Left cardiac atrium (tissue), 4 donors: Measurements from ENCODE around the gene PLEKHA3. TPM values are rescaled to one million over a fixed set of nuclear protein-coding genes. Genes with fewer than 3 reads are reported as not detected.
"Not testable (repeated sequence)": the region's sequence is repeated elsewhere in the genome, so short reads cannot be mapped to it uniquely, and the experiment has no call there.

Experiments
- ATAC-seq, 2 donors: fragments of 200-7000 bp; cut with Tn5 transposase; one replicate each; pipeline ENCODE4 v1.9.1; 2020; ENCODE audit warnings: mild to moderate bottlenecking in 2 of 2, moderate library complexity in 2 of 2
- DNase-seq: peaks from one replicate; pipeline ENCODE4 v3.0.0-alpha.2; 2020
- intact Hi-C, 2 donors: fragments of 100-400 bp; cut with DNase I; formaldehyde crosslinking; loops; one replicate each; pipeline versions ENCODE4 v1.14.1 to v1.15.1; 2022 to 2023
- total RNA-seq, 2 donors: library from RNA; stranded (reverse); fragmentation: NEBNext Ultra II Directional; extraction: Animal tissue kit (Norgen Biotek cat#: 25700); gene quantifications; one replicate each; pipeline ENCODE4 v1.2.1, GENCODE V29; 2021
- donor health status: DM: no; HTN: yes; CAD: no.
- donor health status: DM: no; HTN: yes; CAD: no; lungs with severe emphysema.
- donor health status: DM: yes; HTN: yes; CAD: no.
- donor health status: Dilated cardiomyopathy.

PLEKHA3 gene
- total RNA-seq, 2 donors from 2014 or later = 34.0 to 54.1 TPM

DNA sequence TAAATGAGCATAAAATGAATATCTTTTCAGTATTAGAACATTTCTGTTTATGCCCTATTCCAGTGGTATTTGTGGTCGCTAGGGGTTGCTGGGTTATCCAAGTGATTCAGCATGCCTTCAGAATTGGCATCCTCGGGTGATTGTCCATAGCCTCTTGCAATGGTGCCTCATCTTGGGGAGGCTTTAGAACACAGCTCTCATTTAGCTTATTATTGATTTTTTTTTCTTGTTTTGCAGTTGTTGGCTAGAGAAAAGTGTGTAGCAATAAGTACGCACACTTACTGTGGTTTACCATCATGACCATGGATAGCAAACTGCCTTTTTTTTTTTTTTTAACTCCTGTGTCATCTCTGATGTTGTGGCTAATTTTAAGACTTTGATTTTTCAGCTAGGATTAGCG, 33.6 kb downstream of the PLEKHA3 start:
- no peak for ATAC-seq
- intact Hi-C loops = no loop called here

DNA sequence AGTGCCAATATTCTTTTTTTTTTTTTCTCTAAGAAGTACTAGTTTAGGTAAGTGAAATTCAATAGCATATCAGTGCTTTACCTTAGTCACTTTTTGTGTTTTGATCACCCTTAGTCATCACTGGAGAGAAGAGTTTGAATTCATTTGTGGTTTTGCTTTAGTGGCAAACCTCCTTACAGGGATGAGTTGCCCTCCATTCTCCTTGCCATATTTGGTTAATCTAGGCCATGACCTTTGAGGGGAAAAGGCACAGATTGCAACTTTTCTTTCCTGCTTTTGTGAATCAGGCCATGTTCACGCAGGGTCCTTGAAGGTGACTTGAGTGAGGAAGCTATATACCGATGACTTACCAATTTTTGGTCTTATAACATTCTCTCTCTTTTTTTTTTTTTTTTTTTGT, 34.4 kb downstream of the PLEKHA3 start:
- DNase-seq = no peak
- no peak for ATAC-seq
- intact Hi-C loops = no loop called here

More for the DNA sequence above, 33.6 kb downstream of the PLEKHA3 start:
- no peak for DNase-seq

DNA sequence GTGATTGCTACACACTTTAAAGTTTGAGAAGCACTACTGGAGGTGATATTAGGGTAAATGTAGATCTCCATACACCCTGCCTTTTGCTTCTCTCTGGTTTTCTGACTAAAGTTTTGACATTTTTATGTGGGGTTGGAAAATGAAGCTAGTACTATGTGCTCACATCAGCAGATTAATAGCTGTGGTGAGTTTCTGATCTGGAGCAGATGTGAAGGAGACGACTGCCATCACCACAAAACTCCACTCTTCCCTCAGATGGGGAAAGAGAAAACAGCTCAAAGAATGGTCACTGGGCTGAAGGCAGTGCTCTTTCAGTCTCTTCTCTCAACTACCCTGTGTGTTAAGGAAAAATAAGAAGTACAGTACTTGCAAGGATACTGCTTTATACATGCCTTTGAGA, 37.2 kb downstream of the PLEKHA3 start:
- intact Hi-C loops = no loop called here
- ATAC-seq (no peak), DNase-seq (no peak)

- intact Hi-C loops = no loop called here
- ATAC-seq (no peak), DNase-seq (no peak)
Observed at GRCh38 chr2:178521304-178522150, 41.3 kb downstream of the PLEKHA3 start.

GRCh38 chr2:178522950-178523595, 42.8 kb downstream of the PLEKHA3 start:
- DNase-seq = peak; percentile 83
- intact Hi-C loops = no loop called here
- ATAC-seq = peak; percentile 92 to 94

DNA sequence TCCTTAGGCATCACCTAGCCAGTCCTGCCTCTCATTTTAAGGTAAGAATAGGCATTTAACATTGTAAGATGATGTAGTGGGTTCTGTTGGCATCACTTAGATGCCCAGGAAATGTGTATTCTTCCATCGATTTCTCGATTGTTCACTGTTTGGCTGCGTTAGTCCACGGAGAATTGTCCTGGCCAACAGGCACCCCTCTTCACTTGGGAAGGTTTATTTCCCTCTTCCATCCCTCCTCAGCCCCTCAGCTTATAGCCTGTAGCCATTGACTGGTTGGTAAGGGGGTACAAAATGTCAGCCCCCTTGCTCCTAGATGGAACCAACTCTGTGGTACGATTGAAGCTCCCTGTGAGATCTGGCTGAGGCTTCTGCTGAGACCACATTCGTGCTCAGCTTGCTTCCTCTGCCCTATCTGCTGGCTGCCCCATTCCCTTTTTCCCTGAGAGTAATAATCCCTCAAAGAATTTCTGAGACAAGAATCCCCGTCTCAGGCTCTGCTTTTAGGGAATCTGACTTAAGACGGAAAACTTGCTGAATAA, 43.4 kb downstream of the PLEKHA3 start:
- DNase-seq = no peak
- intact Hi-C loops = no loop called here
- ATAC-seq = peak; percentile 16 to 35

DNA sequence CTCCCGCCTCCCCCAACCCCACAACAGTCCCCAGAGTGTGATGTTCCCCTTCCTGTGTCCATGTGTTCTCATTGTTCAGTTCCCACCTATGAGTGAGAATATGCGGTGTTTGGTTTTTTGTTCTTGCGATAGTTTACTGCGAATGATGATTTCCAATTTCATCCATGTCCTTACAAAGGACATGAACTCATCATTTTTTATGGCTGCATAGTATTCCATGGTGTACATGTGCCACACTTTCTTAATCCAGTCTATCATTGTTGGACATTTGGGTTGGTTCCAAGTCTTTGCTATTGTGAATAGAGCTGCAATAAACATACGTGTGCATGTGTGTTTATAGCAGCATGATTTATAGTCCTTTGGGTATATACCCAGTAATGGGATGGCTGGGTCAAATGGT, 44.8 kb downstream of the PLEKHA3 start:
- ATAC-seq, DNase-seq, intact Hi-C loops: not testable (repeated sequence)

- DNase-seq, intact Hi-C loops, ATAC-seq: not testable (repeated sequence)
Observed at GRCh38 chr2:178525460-178525859, 45.2 kb downstream of the PLEKHA3 start.

DNA sequence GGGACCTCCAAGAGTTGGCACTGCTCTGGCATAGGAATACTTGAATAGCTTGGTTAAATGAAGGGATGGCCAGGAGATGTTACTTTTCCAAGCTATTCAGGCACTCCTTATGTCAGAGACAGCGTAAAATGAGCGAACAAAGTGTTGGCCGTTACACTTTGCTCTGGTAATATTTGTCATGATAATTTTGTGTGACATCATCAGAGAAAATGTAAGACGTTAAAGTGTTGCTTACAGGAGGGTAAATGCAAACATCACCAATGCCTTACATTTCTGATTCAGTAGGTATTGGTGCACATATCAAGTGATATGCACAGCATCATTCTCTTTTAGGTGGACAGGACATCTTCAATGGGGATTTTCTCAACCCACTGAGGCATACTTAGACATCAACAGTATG, 46.0 kb downstream of the PLEKHA3 start:
- intact Hi-C loops = no loop called here
- DNase-seq (no peak), ATAC-seq (no peak)

DNA sequence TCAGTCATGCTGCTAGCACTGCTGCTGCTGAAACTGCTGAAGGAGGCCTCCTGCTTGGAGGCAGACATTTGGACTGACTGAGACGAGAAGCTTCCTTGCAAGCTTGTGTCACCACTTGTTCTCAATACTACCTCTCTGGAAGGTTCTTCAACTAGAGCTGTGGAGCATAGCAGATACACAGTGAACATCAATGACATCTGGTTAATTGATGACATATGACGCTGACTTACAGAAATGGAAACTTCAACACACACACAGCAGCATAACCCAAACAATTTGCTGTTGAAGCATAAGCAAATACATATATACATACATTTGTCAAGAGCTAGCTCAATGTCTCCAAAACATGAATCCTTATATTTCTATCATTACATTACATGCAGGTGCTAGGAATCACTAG, 47.3 kb downstream of the PLEKHA3 start:
- DNase-seq (no peak), ATAC-seq (no peak)
- intact Hi-C loops = no loop called here

DNA sequence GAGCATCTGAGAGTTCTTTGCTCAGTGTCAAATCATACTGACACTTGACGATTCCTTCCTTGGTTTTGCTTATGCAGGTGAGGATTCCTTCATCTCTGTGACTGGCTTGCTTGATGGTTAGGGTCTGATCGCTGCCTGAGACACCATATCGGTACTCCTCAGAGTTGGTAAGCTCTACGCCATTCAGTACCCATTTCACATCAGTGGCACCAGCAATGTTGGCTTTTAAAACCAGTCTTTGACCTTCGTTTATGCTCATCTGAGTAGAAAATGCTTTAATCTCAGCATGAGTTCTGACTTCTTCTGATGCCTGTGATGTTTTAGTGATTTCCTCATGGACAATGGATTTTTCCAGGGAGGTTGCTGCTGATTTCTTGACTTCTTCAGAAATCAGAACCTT, 48.4 kb downstream of the PLEKHA3 start:
- no peak for ATAC-seq
- intact Hi-C loops = no loop called here
- no peak for DNase-seq

- ATAC-seq = no peak
- intact Hi-C loops = no loop called here
- DNase-seq = no peak
Observed at GRCh38 chr2:178529194-178529593, 48.9 kb downstream of the PLEKHA3 start.

DNA sequence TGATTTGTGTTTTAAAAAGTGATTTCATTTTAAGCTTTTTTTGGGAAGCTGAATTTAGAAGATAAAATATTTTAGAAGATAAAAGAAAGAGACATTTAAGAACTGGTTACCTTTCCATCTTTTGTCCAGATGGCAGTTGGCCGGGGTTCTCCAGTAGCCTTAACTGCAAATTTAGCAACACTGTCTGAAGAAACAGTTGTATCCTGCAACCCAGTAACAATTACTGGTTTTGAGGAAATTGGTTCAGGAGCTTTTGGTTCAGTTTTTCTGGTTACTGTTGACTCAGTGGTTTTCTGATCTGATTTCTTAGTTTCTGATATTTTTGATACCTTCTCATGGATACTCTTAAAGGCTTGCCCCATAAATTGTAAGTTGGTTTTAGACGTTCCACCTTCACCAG, 49.9 kb downstream of the PLEKHA3 start:
- no peak for ATAC-seq
- intact Hi-C loops = no loop called here
- no peak for DNase-seq

GRCh38 chr2:178530625-178531142, 50.4 kb downstream of the PLEKHA3 start:
- ATAC-seq = no peak
- no peak for DNase-seq
- intact Hi-C loops = no loop called here

DNA sequence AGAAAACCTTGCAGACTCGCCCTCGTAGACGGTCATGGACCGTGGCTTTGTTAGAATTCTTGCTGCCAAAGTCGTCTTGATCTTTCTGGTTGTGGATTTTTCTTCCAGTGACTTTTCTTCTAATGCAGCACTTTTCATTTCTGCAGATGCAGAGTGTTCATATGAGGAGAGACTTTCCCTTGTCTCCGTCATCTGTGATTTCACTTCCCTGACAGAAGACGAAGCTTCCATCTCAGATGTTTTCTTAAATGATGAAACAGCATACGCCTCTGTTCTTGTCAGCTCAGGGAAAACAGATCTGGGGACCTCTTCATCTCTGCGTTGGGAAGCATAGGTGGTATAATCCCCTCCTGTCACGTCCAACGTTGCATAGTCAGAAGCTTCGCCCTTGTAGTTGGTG, 50.9 kb downstream of the PLEKHA3 start:
- intact Hi-C loops = no loop called here
- peak in 1 of 2 donors; percentile 7 for ATAC-seq
- DNase-seq = no peak

DNA sequence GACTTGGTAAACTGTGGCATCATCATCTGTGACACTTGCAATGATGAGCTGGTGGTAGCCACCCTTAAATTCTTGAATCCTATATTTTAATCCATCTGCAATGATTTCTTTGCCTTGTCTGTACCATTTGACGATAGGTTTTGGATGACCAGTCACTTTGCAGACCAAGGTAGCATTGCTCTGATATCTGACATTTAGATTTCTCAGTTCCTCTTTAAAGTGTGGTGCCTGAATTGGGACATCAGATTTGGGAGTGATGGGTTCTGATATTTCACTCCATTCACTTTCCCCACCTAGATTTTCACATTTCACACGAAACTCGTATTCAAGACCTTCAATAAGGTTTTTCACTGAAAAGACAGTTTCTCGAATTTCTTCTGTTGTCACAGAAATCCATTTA, 55.8 kb downstream of the PLEKHA3 start:
- ATAC-seq (no peak), DNase-seq (no peak)
- intact Hi-C loops = no loop called here

DNA sequence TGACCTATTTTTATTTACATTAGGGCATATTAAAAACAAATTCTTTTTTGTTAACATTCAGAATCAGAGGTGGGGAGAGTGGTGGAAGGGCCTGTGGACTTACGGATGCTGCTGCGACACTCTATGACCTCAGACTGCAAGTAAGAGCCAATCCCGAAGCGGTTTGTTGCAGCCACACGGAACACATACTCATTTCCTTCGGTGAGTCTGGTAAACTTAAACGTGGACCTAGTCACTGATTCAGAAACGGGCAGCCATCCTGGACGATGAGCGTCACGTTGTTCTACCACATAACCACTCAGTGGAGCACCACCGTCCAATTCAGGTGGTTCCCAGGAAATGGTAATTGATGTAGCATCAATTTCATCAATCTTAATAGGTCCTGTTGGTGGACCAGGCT, 61.9 kb downstream of the PLEKHA3 start:
- intact Hi-C loops = no loop called here
- DNase-seq = no peak
- ATAC-seq = no peak

- DNase-seq (no peak), ATAC-seq (no peak)
- intact Hi-C loops = no loop called here
Observed at GRCh38 chr2:178542569-178542968, 62.3 kb downstream of the PLEKHA3 start.

DNA sequence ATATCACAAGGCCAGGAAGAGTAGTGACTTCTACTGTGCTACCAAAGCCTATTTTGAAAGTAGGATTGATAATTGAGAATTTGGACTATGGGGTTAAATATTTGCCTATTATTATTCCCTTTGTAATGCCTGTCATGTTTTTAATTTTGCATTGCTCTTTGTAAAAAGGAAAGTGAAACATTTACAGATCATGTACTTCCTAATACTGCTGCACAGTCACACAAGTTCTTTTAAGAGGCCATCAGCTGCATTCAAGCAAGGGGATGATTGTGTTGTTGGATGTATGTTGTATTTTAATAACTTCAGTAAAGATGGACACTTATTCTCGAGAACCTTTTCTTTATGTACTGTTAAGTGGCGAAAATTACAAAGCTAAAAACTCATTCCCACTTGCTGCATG, 70.1 kb downstream of the PLEKHA3 start:
- no peak for DNase-seq
- intact Hi-C loops = no loop called here
- no peak for ATAC-seq

DNA sequence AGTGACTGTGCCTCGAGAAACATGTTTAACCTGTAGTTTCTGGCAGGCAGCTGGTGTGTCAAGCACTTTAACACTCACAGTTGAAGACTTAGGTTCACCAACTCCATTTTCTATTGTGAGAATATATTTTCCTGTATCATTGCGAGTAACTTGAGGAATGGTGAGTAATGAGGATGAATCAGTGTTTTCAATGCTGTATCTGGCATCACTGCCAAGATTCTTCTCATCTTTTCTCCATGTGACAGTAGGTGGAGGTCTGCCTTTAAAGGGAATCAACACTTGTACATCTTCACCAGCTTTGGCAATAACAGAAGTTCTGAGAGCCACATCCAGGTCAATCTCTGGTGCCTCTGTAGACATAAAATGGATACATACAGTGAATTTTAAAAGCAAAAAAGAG, 72.8 kb downstream of the PLEKHA3 start:
- intact Hi-C loops = no loop called here
- peak in 1 of 2 donors; percentile 47 for ATAC-seq

More for the DNA sequence above, 72.8 kb downstream of the PLEKHA3 start:
- no peak for DNase-seq
